H1 (cell line): ENCODE results near the gene SPATA6L.

Experiments
- CTCF ChIP-seq, 3 experiments: IDR thresholded peaks; 1 replicate in 2 of 3; 2 replicates in 1 of 3; pipeline versions ENCODE4 v1.5.1 to v1.6.1; 2011; ENCODE audit warnings: low read length in 3 of 3, mild to moderate bottlenecking in 3 of 3, inconsistent platforms in 2 of 3, low read depth in 1 of 3, moderate library complexity in 1 of 3; ENCODE audit not compliant: insufficient read depth in 1 of 3; ENCODE audit errors: control extremely low read depth in 1 of 3
- JUND ChIP-seq: IDR thresholded peaks from 2 replicates; pipeline ENCODE4 v1.6.1; 2011; ENCODE audit warnings: mild to moderate bottlenecking, improper control_type of control experiment, low read length
- USF2 ChIP-seq: IDR thresholded peaks from 2 replicates; pipeline ENCODE4 v1.6.1; 2011; ENCODE audit warnings: low read length, improper control_type of control experiment

- TF ChIP-seq JUND (no peak), CTCF (IDR thresholded peaks at IDR 0.05; ENCODE audit: control extremely low read depth in 1 of 3, insufficient read depth in 1 of 3, low read depth in 1 of 3, low read length in 3 of 3) (no peak), USF2 (no peak)
These were observed 84.3 kb downstream of the SPATA6L start for GRCh38 chr9:4581861-4582565.
